Activated B cell treated with CpG ODN at 0.5 μM for 24 hours (primary cell): ENCODE data around the gene NPY. TPM values are rescaled to one million over a fixed set of nuclear protein-coding genes. Genes with fewer than 3 reads are reported as not detected.

ENCODE experiments used
- ATAC-seq: fragments of 200-7000 bp; cut with Tn5 transposase; one replicate; pipeline ENCODE4 v1.10.0; 2021; ENCODE audit warnings: low read depth, mild to moderate bottlenecking, moderate library complexity
- CTCF ChIA-PET: fragments of 350-600 bp; sonication (Branson Sonifier 250); formaldehyde crosslinking; loops from one replicate; lab custom pipeline; 2021; ENCODE audit warnings: antibody characterized with exemption; lab: Charles Lee
- POLR2A ChIA-PET: fragments of 350-600 bp; sonication (Branson Sonifier 250); formaldehyde crosslinking; loops from one replicate; lab custom pipeline; 2021; ENCODE audit warnings: antibody characterized with exemption; lab: Charles Lee
- DNase-seq: peaks from one replicate; pipeline ENCODE4 v3.0.0; 2022
- H3K27ac Mint-ChIP-seq: one replicate; pipeline ENCODE4 v1.8.0; 2020; ENCODE audit warnings: mixed read lengths
- H3K27me3 Mint-ChIP-seq: one replicate; pipeline ENCODE4 v1.8.0; 2021; ENCODE audit warnings: mixed read lengths
- H3K36me3 Mint-ChIP-seq: one replicate; pipeline ENCODE4 v1.8.0; 2021; ENCODE audit warnings: low read depth, mixed read lengths
- H3K4me1 Mint-ChIP-seq: one replicate; pipeline ENCODE4 v1.8.0; 2021; ENCODE audit warnings: mixed read lengths
- H3K4me3 Mint-ChIP-seq: one replicate; pipeline ENCODE4 v1.8.0; 2020; ENCODE audit warnings: mild to moderate bottlenecking, mixed read lengths
- H3K9me3 Mint-ChIP-seq: one replicate; pipeline ENCODE4 v1.8.0; 2020; ENCODE audit warnings: mixed read lengths
- CTCF ChIP-seq: fragments of 200-600 bp; IDR thresholded peaks from one replicate; pipeline ENCODE4 v1.8.0; 2022; ENCODE audit warnings: antibody characterized with exemption, mild to moderate bottlenecking
- intact Hi-C: fragments of 100-400 bp; cut with micrococcal nuclease; formaldehyde crosslinking; loops from one replicate; pipeline ENCODE4 v1.15.1; 2024
- total RNA-seq: library from RNA; stranded (reverse); gene quantifications from 2 replicates; pipeline ENCODE4 v1.2.3, GENCODE V29; 2022

The NPY gene
- total RNA-seq, 1 donor from 2014 or later = not detected

GRCh38 chr7:24334627-24335026 is 50.6 kb downstream of the NPY start:
- Mint-ChIP-seq H3K36me3 (no peaks in the 10 kb centered on the region), H3K27ac (no peak overlapping the region), H3K4me3 (no peak overlapping the region), H3K4me1 (no peaks in the 10 kb centered on the region), H3K27me3 (peaks cover 10% of the 10 kb centered on the region), H3K9me3 (peaks cover 9% of the 10 kb centered on the region)
- intact Hi-C loops = no loop called here
- POLR2A ChIA-PET = no interaction called here
- no peak for ATAC-seq
- TF ChIP-seq CTCF = no peak
- CTCF ChIA-PET = no interaction called here
- DNase-seq = no peak

DNA sequence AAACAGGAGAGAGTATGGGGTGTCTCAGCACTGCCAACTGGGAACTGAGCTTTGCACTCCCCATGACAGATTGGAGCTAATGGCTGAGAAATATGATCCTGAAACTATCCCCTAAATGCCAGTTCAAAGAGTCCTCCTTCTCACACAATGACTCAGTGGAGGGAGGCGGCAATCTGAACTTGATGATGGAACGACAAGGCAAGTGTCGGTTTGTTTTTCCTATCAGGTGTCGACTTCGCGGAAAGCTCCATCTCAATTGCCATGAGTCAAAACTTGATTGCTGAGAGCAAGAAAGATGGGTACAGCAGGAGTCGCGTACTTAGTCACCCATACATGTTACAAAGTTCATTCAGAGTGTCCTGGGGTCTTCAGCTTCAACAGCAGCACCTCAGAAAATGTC is 52.5 kb downstream of the NPY start:
- H3K4me1 Mint-ChIP-seq = no peaks in the 10 kb centered on the region
- no peaks in the 10 kb centered on the region for H3K36me3 Mint-ChIP-seq
- no peak overlapping the region for H3K27ac Mint-ChIP-seq
- H3K9me3 Mint-ChIP-seq = peaks cover 9% of the 10 kb centered on the region
- ChIA-PET CTCF (no interaction called here), POLR2A (no interaction called here)
- intact Hi-C loops = no loop called here
- ATAC-seq (no peak), DNase-seq (no peak)
- H3K4me3 Mint-ChIP-seq = no peak overlapping the region
- TF ChIP-seq CTCF = no peak
- H3K27me3 Mint-ChIP-seq = peaks cover 10% of the 10 kb centered on the region

DNA sequence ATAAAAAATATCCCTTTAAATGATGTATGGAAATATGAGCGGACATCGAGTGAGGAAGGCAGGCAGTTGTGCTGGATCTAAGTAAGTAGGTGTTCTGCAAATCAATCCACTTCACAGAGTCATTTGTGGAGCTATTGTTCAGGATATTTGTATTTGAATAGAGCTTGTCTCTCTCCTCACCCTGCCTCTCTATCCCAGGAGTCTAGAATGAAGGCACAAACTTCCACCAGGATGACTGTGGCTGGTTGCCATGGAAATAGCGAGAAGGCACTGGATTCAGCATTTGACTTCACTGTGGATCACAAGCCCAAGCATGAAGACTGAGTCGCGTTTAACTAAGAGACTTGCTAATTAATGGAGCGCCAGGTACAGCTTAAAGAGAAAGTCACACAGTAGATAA is 53.2 kb downstream of the NPY start:
- Mint-ChIP-seq H3K27me3 (peaks cover 10% of the 10 kb centered on the region), H3K9me3 (peaks cover 7% of the 10 kb centered on the region), H3K4me1 (no peaks in the 10 kb centered on the region), H3K27ac (no peak overlapping the region), H3K36me3 (no peaks in the 10 kb centered on the region), H3K4me3 (no peak overlapping the region)
- no peak for TF ChIP-seq CTCF
- intact Hi-C loops = no loop called here
- ChIA-PET CTCF (no interaction called here), POLR2A (no interaction called here)
- ATAC-seq (no peak), DNase-seq (no peak)

GRCh38 chr7:24339575-24339974 is 55.6 kb downstream of the NPY start:
- no peaks in the 10 kb centered on the region for H3K4me1 Mint-ChIP-seq
- no peak for TF ChIP-seq CTCF
- ChIA-PET CTCF (no interaction called here), POLR2A (no interaction called here)
- H3K27me3 Mint-ChIP-seq = peaks cover 10% of the 10 kb centered on the region
- H3K9me3 Mint-ChIP-seq = no peaks in the 10 kb centered on the region
- intact Hi-C loops = no loop called here
- no peak for DNase-seq
- H3K36me3 Mint-ChIP-seq = no peaks in the 10 kb centered on the region
- H3K4me3 Mint-ChIP-seq = no peak overlapping the region
- H3K27ac Mint-ChIP-seq = no peak overlapping the region
- ATAC-seq = no peak

- H3K27ac Mint-ChIP-seq = no peak overlapping the region
- no peak for TF ChIP-seq CTCF
- POLR2A ChIA-PET = no interaction called here
- peaks cover 9% of the 10 kb centered on the region for H3K27me3 Mint-ChIP-seq
- H3K4me1 Mint-ChIP-seq = no peaks in the 10 kb centered on the region
- intact Hi-C loops = no loop called here
- CTCF ChIA-PET = no interaction called here
- H3K4me3 Mint-ChIP-seq = no peak overlapping the region
- ATAC-seq (no peak), DNase-seq (no peak)
- H3K36me3 Mint-ChIP-seq = no peaks in the 10 kb centered on the region
- no peaks in the 10 kb centered on the region for H3K9me3 Mint-ChIP-seq
Observed at GRCh38 chr7:24340727-24341126, 56.7 kb downstream of the NPY start.
